Measurements from ENCODE around the gene FNDC8. TPM values are rescaled to one million over a fixed set of nuclear protein-coding genes. Genes with fewer than 3 reads are reported as not detected.
"Not testable (repeated sequence)": the region's sequence is repeated elsewhere in the genome, so short reads cannot be mapped to it uniquely, and the experiment has no call there.

FNDC8 gene
- polyA plus RNA-seq, 4 donors, result 0.04 TPM; not detected in 3

GRCh38 chr17:35088881-35089585, 32.4 kb upstream of the FNDC8 start:
- H3K4me1 ChIP-seq (ENCODE audit: control insufficient read depth in 3 of 3, insufficient read depth in 2 of 3, low read depth in 1 of 3, low read length in 2 of 3), result peaks cover 0 to 27% (median 4%) of the 10 kb centered on the region in 3 donors
- H3K36me3 ChIP-seq (ENCODE audit: control insufficient read depth in 3 of 3, insufficient read depth in 2 of 3, low read depth in 1 of 3, low read length in 3 of 3), result peaks cover 0 to 10% (median 0%) of the 10 kb centered on the region in 3 donors
- WGBS, 3 donors, result 0 to 1% (median 1%) methylated on average over 29 to 80 of the region's 80 CpGs
- FAIRE-seq, result no peak
- no peaks in the 10 kb centered on the region for H3K9me3 ChIP-seq (ENCODE audit: control insufficient read depth in 2 of 2, insufficient read depth in 1 of 2, low read depth in 1 of 2, low read length in 1 of 2)
- H3K27me3 ChIP-seq (ENCODE audit: control insufficient read depth in 3 of 3, insufficient read depth in 3 of 3, low read length in 3 of 3), result no peaks in the 10 kb centered on the region
- H3K4me3 ChIP-seq (ENCODE audit: low read depth in 1 of 3, low read length in 3 of 3), result peak overlapping the region; percentile 91 to 100 (median 94)
- peak overlapping the region; percentile 96 to 100 (median 97) for H3K27ac ChIP-seq (ENCODE audit: low read depth in 1 of 3, low read length in 2 of 3)
- peak; percentile 84 to 95 for DNase-seq

GRCh38 chr17:35089586-35090296, 31.7 kb upstream of the FNDC8 start:
- Histone ChIP-seq H3K36me3 (ENCODE audit: control insufficient read depth in 3 of 3, insufficient read depth in 2 of 3, low read depth in 1 of 3, low read length in 3 of 3) (peaks cover 0 to 4% (median 0%) of the 10 kb centered on the region in 3 donors), H3K27ac (ENCODE audit: low read depth in 1 of 3, low read length in 2 of 3) (peak overlapping the region; percentile 6 to 76 (median 50)), H3K27me3 (ENCODE audit: control insufficient read depth in 3 of 3, insufficient read depth in 3 of 3, low read length in 3 of 3) (no peaks in the 10 kb centered on the region), H3K9me3 (ENCODE audit: control insufficient read depth in 2 of 2, insufficient read depth in 1 of 2, low read depth in 1 of 2, low read length in 1 of 2) (no peaks in the 10 kb centered on the region), H3K4me1 (ENCODE audit: control insufficient read depth in 3 of 3, insufficient read depth in 2 of 3, low read depth in 1 of 3, low read length in 2 of 3) (peaks cover 0 to 27% (median 4%) of the 10 kb centered on the region in 3 donors), H3K4me3 (ENCODE audit: low read depth in 1 of 3, low read length in 3 of 3) (peak overlapping the region in 2 of 3 donors; percentile 42 to 100)
- FAIRE-seq (no peak), DNase-seq (no peak)
- 38 to 42% (median 40%) methylated on average over 22 of the region's 22 CpGs for WGBS, 3 donors

- peaks cover 0 to 20% (median 4%) of the 10 kb centered on the region in 3 donors for H3K4me1 ChIP-seq (ENCODE audit: control insufficient read depth in 3 of 3, insufficient read depth in 2 of 3, low read depth in 1 of 3, low read length in 2 of 3)
- not testable (repeated sequence) for H3K9me3 ChIP-seq (ENCODE audit: control insufficient read depth in 2 of 2, insufficient read depth in 1 of 2, low read depth in 1 of 2, low read length in 1 of 2); DNase-seq; FAIRE-seq; H3K4me3 ChIP-seq (ENCODE audit: low read depth in 1 of 3, low read length in 3 of 3); H3K27me3 ChIP-seq (ENCODE audit: control insufficient read depth in 3 of 3, insufficient read depth in 3 of 3, low read length in 3 of 3); H3K36me3 ChIP-seq (ENCODE audit: control insufficient read depth in 3 of 3, insufficient read depth in 2 of 3, low read depth in 1 of 3, low read length in 3 of 3); H3K27ac ChIP-seq (ENCODE audit: low read depth in 1 of 3, low read length in 2 of 3)
- 91 to 96% (median 91%) methylated on average over 11 of the region's 11 CpGs for WGBS, 3 donors
Observed at GRCh38 chr17:35090707-35091106, 30.7 kb upstream of the FNDC8 start.

- DNase-seq, result no peak
- WGBS, 3 donors, result 62 to 69% (median 64%) methylated on average over 2 of the region's 2 CpGs
- H3K4me1 ChIP-seq (ENCODE audit: control insufficient read depth in 3 of 3, insufficient read depth in 2 of 3, low read depth in 1 of 3, low read length in 2 of 3), result peaks cover 0 to under 1% (median 0%) of the 10 kb centered on the region in 3 donors
- no peaks in the 10 kb centered on the region for H3K27me3 ChIP-seq (ENCODE audit: control insufficient read depth in 3 of 3, insufficient read depth in 3 of 3, low read length in 3 of 3)
- H3K9me3 ChIP-seq (ENCODE audit: control insufficient read depth in 2 of 2, insufficient read depth in 1 of 2, low read depth in 1 of 2, low read length in 1 of 2), result no peaks in the 10 kb centered on the region
- no peak overlapping the region for H3K4me3 ChIP-seq (ENCODE audit: low read depth in 1 of 3, low read length in 3 of 3)
- no peak for FAIRE-seq
- H3K36me3 ChIP-seq (ENCODE audit: control insufficient read depth in 3 of 3, insufficient read depth in 2 of 3, low read depth in 1 of 3, low read length in 3 of 3), result peaks cover 0 to 6% (median 3%) of the 10 kb centered on the region in 3 donors
- H3K27ac ChIP-seq (ENCODE audit: low read depth in 1 of 3, low read length in 2 of 3), result no peak overlapping the region
Observed at GRCh38 chr17:35094902-35095301, 26.5 kb upstream of the FNDC8 start.

- Histone ChIP-seq H3K27me3 (ENCODE audit: control insufficient read depth in 3 of 3, insufficient read depth in 3 of 3, low read length in 3 of 3) (no peaks in the 10 kb centered on the region), H3K4me1 (ENCODE audit: control insufficient read depth in 3 of 3, insufficient read depth in 2 of 3, low read depth in 1 of 3, low read length in 2 of 3) (no peaks in the 10 kb centered on the region), H3K36me3 (ENCODE audit: control insufficient read depth in 3 of 3, insufficient read depth in 2 of 3, low read depth in 1 of 3, low read length in 3 of 3) (peaks cover 0 to 13% (median 9%) of the 10 kb centered on the region in 3 donors), H3K4me3 (ENCODE audit: low read depth in 1 of 3, low read length in 3 of 3) (no peak overlapping the region), H3K27ac (ENCODE audit: low read depth in 1 of 3, low read length in 2 of 3) (no peak overlapping the region), H3K9me3 (ENCODE audit: control insufficient read depth in 2 of 2, insufficient read depth in 1 of 2, low read depth in 1 of 2, low read length in 1 of 2) (no peaks in the 10 kb centered on the region)
- no peak for FAIRE-seq
- WGBS, 3 donors, result 94 to 100% (median 98%) methylated on average over 1 of the region's 1 CpG
- no peak for DNase-seq
Observed at GRCh38 chr17:35095741-35096140, 25.7 kb upstream of the FNDC8 start.

GRCh38 chr17:35097776-35098175, 23.6 kb upstream of the FNDC8 start:
- no peaks in the 10 kb centered on the region for H3K4me1 ChIP-seq (ENCODE audit: control insufficient read depth in 3 of 3, insufficient read depth in 2 of 3, low read depth in 1 of 3, low read length in 2 of 3)
- no peak overlapping the region for H3K4me3 ChIP-seq (ENCODE audit: low read depth in 1 of 3, low read length in 3 of 3)
- no peak overlapping the region for H3K27ac ChIP-seq (ENCODE audit: low read depth in 1 of 3, low read length in 2 of 3)
- H3K9me3 ChIP-seq (ENCODE audit: control insufficient read depth in 2 of 2, insufficient read depth in 1 of 2, low read depth in 1 of 2, low read length in 1 of 2), result no peaks in the 10 kb centered on the region
- H3K27me3 ChIP-seq (ENCODE audit: control insufficient read depth in 3 of 3, insufficient read depth in 3 of 3, low read length in 3 of 3), result no peaks in the 10 kb centered on the region
- DNase-seq, result no peak
- FAIRE-seq, result no peak
- 90 to 100% (median 91%) methylated on average over 2 of the region's 2 CpGs for WGBS, 3 donors
- H3K36me3 ChIP-seq (ENCODE audit: control insufficient read depth in 3 of 3, insufficient read depth in 2 of 3, low read depth in 1 of 3, low read length in 3 of 3), result peaks cover 0 to 25% (median 14%) of the 10 kb centered on the region in 3 donors

GRCh38 chr17:35099908-35100307, 21.5 kb upstream of the FNDC8 start:
- no peak overlapping the region for H3K27ac ChIP-seq (ENCODE audit: low read depth in 1 of 3, low read length in 2 of 3)
- FAIRE-seq, result no peak
- no peaks in the 10 kb centered on the region for H3K4me1 ChIP-seq (ENCODE audit: control insufficient read depth in 3 of 3, insufficient read depth in 2 of 3, low read depth in 1 of 3, low read length in 2 of 3)
- H3K4me3 ChIP-seq (ENCODE audit: low read depth in 1 of 3, low read length in 3 of 3), result no peak overlapping the region
- WGBS, 3 donors, result 90 to 98% (median 92%) methylated on average over 3 of the region's 3 CpGs
- no peak for DNase-seq
- peaks cover 0 to 31% (median 14%) of the 10 kb centered on the region in 3 donors for H3K36me3 ChIP-seq (ENCODE audit: control insufficient read depth in 3 of 3, insufficient read depth in 2 of 3, low read depth in 1 of 3, low read length in 3 of 3)
- no peaks in the 10 kb centered on the region for H3K27me3 ChIP-seq (ENCODE audit: control insufficient read depth in 3 of 3, insufficient read depth in 3 of 3, low read length in 3 of 3)
- H3K9me3 ChIP-seq (ENCODE audit: control insufficient read depth in 2 of 2, insufficient read depth in 1 of 2, low read depth in 1 of 2, low read length in 1 of 2), result no peaks in the 10 kb centered on the region

- Histone ChIP-seq H3K9me3 (ENCODE audit: control insufficient read depth in 2 of 2, insufficient read depth in 1 of 2, low read depth in 1 of 2, low read length in 1 of 2) (no peaks in the 10 kb centered on the region), H3K4me1 (ENCODE audit: control insufficient read depth in 3 of 3, insufficient read depth in 2 of 3, low read depth in 1 of 3, low read length in 2 of 3) (no peaks in the 10 kb centered on the region), H3K27me3 (ENCODE audit: control insufficient read depth in 3 of 3, insufficient read depth in 3 of 3, low read length in 3 of 3) (no peaks in the 10 kb centered on the region), H3K4me3 (ENCODE audit: low read depth in 1 of 3, low read length in 3 of 3) (no peak overlapping the region), H3K27ac (ENCODE audit: low read depth in 1 of 3, low read length in 2 of 3) (no peak overlapping the region), H3K36me3 (ENCODE audit: control insufficient read depth in 3 of 3, insufficient read depth in 2 of 3, low read depth in 1 of 3, low read length in 3 of 3) (peaks cover 4 to 33% (median 14%) of the 10 kb centered on the region in 3 donors)
- 96% methylated on average over 14 of the region's 14 CpGs for WGBS, 3 donors
- FAIRE-seq, result no peak
- no peak for DNase-seq
Observed at GRCh38 chr17:35101036-35101435, 20.4 kb upstream of the FNDC8 start.

Data from small intestine (tissue), 7 donors.